ENCODE measurements around the gene TMEM190. TPM values are rescaled to one million over a fixed set of nuclear protein-coding genes. Genes with fewer than 3 reads are reported as not detected.
A peak's percentile ranks its signal among the peaks of the same experiment; 100 is the strongest.

TMEM190 gene
- total RNA-seq, 2 donors from 2014 or later, result not detected

DNA sequence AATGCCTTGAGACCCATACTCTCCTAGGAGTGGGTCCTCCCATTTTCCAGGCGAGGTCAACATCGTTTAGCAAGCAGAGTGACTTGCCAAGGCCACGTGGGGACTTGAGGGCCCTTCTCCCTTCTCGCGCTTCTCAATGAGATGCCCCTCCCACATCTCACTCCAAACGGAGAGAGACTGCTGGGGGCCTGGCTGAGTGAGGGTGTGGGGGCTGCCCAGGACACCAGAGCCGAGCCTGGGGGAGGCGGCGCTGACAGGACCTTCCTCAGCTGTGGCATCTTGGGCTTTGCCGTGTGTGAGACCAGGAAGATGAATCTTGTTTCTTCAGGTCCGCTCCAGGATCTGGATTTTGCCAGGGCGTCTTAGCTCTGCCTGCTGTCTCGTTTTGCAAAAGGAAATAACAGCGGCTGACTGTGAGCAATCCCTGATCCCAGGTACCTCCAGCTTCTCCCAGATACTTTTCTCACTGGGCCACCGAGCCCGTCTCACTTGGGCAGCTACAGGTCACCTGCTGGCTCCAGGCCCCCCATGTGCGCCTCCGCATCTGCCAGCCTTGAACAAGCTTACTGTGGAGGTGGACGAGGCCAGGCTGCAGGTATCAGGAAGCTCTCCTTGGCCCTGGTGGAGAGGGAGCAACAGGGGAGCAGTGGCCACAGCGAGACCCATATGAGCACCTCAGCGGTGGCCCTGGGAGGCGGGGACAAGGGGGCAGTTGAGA, 28.1 kb upstream of the TMEM190 start:
- ATAC-seq (no peak), DNase-seq (no peak)
- intact Hi-C loops (cut with DNase I), result no loop called here

DNA sequence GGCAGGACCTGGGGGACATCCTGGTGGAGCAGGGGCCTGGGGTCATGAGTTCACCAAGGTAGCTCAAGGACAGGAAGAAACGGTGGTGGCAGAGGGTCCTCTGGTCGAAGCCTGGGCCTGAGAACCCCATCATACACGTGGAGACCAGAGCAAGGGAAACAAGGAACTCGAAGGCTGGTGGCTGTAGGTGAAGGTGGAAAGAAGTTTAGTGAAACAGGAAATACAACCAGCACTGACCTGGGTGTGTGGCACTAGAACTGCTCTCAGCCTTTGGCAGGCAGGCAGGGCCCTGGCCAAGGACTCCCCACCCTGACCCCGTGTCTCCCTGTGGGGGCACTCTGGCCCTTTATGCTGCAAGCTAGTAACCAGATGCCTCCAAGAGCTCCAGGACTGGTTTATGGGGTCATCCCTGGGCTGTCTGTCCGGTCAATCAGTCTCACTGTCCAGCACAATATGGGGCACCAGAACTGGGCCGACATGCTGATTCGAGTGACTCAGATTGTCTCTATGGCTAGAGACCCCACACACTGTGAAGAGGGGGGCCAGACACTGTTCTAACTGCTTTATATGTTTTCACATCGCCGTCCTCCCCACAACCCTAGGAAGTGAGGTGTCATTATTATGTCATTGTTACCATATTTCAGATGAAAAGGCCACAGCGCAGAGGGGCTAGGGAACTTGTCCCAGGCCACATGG, 25.9 kb upstream of the TMEM190 start:
- no peak for DNase-seq
- intact Hi-C loops (cut with DNase I), result no loop called here
- no peak for ATAC-seq

DNA sequence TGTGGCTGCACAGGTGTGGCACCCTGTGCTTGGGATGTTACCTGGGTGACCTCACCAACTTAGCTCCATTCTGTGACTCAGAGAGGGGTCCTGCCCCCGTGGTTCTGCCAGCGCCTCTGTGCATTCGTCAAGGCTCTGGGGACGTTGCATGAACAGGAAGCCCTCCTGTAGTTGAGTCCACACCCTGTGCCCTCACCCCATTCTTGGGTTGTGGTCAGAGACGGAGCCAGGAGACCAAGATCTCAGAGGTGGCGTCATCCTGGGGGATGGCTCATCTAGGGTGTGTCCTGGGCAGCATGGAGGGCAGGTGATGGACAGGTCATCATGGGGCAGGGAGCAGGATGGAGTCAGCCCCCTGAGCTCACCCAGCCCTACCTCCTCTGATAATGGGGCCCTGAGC, 24.6 kb upstream of the TMEM190 start:
- intact Hi-C loops (cut with DNase I), result no loop called here
- ATAC-seq (no peak), DNase-seq (no peak)

- no peak for DNase-seq
- intact Hi-C loops (cut with DNase I), result no loop called here
Observed at GRCh38 chr19:55352549-55353145, 24.0 kb upstream of the TMEM190 start.

GRCh38 chr19:55353356-55353802, 23.2 kb upstream of the TMEM190 start:
- intact Hi-C loops (cut with DNase I), result no loop called here
- DNase-seq, result no peak
- ATAC-seq, result no peak

More at GRCh38 chr19:55352549-55353145, 24.0 kb upstream of the TMEM190 start:
- no peak for ATAC-seq

- DNase-seq, result peak; percentile 80
- peak; percentile 82 to 90 for ATAC-seq
- intact Hi-C loops (cut with DNase I), result no loop called here
Observed at GRCh38 chr19:55353803-55354697, 22.6 kb upstream of the TMEM190 start.

DNA sequence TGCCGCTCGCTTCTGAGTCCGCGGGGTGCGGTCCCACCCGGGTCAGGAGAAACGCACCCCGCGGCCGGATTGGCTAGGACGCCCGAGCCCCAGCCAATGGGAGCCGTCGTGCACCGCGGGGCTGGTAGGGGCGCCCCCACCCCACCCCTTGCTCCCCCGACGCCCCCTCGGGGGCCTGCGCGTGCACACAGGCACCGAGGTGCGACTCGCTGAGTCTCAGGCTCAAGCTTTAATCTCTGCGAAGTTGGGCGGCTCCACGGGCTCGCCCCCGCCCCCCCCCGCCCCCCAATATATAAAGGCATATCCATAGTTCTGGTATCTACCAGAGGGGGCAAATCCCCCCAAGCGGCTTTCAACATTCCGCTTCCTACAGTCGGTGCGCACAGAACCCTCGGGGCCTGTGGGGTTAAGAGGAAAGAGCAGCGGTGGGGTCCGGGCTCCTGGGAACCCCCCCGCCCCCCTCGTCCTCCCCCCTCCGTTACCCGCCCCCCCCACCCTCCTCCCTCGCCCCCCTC, 21.9 kb upstream of the TMEM190 start, which contains the start of gene COX6B2:
Gene COX6B2 (minus strand): TSS at position 22 of the 515 bp plus-strand sequence. CDS start 198 bp downstream, outside the sequence.
- intact Hi-C loops (cut with DNase I), result no loop called here
- DNase-seq, result no peak

DNA sequence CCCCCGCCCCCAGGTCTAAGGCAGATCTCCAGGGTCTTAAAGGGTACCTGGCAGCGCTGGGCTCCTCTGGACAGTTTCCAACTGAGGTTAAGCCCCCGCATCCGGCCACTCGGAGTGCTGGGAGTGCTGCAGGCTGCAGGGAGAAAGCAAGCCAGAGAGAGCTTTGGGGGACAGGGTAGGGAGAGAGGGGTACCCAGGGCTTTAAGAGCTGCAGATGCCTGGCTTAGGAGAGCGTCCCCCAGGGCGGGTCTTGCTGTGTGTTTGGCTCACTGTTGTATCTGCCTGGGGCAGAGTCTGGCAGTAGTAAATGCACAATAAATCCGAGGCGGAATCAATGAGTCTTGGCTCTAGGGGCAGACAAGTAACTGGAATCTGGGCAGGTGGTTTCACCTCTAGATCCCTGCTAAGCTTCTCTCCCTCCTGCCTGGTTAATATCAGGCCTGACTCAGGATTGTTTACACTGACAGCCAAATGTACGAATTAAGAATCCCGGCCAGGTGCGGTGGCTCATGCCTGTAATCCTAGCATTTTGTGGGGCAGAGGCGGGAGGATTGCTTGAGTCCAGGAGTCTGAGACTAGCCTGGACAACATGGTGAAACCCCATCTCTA, 21.3 kb upstream of the TMEM190 start:
- no peak for DNase-seq
- intact Hi-C loops (cut with DNase I), result no loop called here
- ATAC-seq, result no peak

More for the DNA sequence above, 21.9 kb upstream of the TMEM190 start, which contains the start of gene COX6B2:
- ATAC-seq, result no peak

- ATAC-seq (no peak), DNase-seq (no peak)
- intact Hi-C loops (cut with DNase I), result no loop called here
Observed at GRCh38 chr19:55358493-55358892, 18.1 kb upstream of the TMEM190 start.

DNA sequence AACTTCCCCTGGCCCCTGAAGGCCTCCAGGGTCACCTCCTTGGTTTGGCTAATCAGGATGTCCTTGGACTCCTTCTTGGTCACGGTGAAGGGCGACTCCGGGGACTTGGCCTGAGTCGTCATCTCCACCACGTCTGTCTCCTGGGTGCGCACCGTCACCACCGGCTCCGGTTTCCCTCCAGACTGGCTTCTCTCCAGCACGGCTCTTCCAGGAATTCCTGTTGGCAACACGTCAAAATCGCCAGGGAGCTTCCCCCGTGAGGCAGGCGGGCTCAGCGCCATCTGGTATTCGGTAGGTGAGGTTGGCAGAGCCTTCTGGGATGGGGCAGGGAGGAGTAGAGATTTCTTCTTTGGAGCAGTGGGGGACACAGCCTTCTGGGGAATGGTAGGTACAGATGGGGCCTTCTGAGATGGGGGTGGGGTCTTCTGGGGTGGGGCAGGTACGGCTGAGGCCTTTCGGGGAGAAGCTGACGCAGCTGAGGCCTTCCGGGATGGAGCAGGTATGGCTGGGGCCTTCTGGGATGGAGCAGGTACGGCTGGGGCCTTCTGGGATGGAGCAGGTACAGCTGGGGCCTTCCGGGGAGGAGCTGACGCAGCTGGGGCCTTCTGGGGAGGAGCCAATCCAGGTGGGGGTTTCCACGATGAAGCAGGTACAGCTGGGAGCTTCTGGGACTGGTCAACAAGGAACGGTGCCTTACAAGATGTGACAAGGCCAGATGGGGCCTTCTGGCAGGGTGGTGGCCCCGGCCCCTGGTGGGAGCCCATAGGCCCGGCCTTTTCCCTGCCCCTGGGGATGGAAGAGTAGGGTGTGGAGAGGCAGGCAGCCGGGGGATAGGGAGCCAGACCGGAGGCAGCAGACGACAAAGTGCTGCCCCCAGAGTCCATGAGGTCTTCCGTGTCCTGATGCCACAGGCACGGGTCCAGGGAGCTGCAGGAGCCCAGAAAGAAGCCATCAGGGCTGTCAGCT, 17.4 kb upstream of the TMEM190 start:
- DNase-seq (no peak), ATAC-seq (no peak)
- intact Hi-C loops (cut with DNase I), result no loop called here

DNA sequence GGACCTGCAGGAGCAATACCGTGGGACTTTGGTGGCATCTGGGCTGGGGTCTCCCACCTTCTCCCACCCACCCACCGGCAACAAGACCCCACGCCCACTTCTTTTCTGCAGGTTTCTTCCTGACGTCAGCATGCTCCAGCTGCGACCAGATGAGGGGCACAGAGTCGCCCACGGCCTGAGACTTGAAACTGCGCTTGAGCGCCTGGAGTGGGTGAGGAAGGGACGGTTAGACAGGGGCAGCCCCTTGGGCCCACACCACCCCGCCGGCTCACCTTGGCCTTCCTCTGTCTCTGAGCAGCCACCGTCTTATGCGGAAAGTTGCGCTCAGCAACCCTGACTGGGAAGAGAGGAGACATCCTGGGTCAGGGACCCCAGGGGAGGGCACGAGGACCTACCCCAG, 15.7 kb upstream of the TMEM190 start:
- ATAC-seq, result no peak
- DNase-seq, result no peak
- intact Hi-C loops (cut with DNase I), result no loop called here

GRCh38 chr19:55362174-55362989, 14.2 kb upstream of the TMEM190 start:
- ATAC-seq, result no peak
- DNase-seq, result no peak
- intact Hi-C loops (cut with DNase I), result no loop called here

DNA sequence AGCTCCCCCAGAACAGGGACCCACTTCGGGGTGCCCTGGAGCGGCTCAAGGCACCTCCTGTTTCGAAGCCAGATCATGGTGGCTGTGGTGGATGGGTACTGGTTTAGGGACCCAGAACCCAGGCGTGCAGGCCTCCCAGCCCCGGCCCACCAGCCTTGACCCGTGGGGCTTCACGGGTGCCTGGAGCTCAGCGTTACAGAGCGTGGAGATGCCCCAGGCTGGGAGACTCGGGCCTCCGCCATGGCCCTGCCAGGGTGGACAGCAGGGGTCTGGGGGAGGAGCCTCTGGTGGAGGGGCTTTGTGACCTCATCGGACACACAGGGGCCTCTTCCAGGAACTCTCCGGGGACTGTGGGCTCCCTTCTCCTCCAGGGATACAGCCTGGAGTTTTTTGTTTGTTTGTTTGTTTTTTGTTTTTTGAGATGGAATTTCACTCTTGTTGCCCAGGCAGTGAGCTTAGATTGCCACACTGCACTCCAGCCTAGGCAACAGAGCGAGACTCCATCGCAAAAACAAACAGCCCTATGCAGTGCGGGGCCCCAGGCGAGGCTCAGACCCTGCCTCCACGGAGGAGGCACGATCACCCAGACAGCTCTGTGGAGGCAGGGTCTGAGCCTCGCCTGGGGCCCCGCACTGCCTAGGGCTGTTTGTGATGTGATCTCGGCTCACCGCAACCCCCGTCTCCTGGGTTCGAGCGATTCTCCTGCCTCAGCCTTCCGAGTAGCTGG, 13.5 kb upstream of the TMEM190 start, which contains the start of gene GARIN5B:
Gene GARIN5B (minus strand): TSS at position 271 of the 727 bp plus-strand sequence. CDS start 194 bp downstream, at position 77.
- ATAC-seq (no peak), DNase-seq (no peak)
- intact Hi-C loops (cut with DNase I), result no loop called here

DNA sequence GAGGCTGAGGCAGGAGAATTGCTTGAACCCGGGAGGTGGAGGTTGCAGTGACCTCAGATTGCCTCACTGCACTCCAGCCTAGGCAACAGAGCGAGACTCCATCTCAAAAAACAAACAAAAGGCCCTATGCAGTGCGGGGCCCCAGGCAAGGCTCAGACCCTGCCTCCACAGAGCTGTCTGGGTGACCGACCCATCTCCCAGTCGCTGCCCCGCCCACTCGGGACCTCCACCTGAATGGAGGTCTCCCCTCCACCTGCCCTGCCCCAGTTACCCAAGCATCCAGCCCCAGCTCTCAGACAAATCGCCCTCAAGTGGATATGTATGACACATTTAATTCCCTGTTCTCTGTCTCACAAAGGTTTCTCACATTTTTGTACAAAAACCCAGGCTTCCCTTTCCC, 11.4 kb upstream of the TMEM190 start:
- no peak for DNase-seq
- intact Hi-C loops (cut with DNase I), result no loop called here
- ATAC-seq, result no peak

DNA sequence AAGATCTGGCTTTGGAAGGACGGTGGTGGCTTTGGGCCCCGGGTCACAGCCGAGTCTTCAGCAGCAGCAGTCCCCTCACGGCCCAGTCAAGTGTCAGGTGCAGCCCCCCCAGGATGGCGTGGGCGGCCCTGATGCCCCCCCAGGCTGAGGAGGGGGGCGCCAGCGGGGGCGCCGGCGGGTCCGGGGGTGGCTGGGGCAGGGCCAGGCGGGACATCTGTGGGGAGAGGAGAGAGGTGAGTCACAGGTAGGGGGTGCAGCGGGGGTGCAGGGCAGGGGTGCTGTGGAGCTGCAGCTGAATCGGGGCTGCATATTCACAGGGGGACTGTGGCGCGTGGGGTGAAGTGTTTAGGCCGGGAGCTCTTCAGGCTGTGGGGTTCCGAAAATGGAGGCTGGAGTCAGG, 10.7 kb upstream of the TMEM190 start:
- ATAC-seq (no peak), DNase-seq (no peak)
- intact Hi-C loops (cut with DNase I), result no loop called here

DNA sequence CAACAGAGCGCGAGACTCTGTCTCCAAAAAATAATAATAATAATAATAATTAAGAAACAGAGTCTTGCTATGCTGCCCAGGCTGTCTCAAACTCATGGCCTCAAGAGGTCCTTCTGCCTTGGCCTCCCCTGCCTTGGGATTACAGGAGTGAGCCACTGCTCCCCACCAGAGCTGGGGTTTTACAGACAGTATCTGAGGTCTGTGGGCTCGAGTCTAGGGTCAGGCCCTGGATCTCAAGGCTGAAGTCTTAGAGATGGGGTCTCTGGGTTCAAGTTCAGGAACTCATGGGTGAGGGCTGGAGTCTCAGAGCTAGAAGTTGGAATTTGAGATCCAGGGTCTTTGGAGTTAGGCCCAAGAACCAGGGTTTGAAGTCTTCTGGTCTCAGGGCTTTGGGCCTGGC, 9.8 kb upstream of the TMEM190 start:
- ATAC-seq, result no peak
- no peak for DNase-seq
- intact Hi-C loops (cut with DNase I), result no loop called here
